KBM-7 (cell line): ENCODE results near the gene CYP2W1.
"Not testable (repeated sequence)": the region's sequence is repeated elsewhere in the genome, so short reads cannot be mapped to it uniquely, and the experiment has no call there.

Experiments used
- DNase-seq: peaks from one replicate; pipeline ENCODE4 v3.0.0-alpha.2; 2015
- in situ Hi-C: fragments of 300-500 bp; cut with MboI; formaldehyde crosslinking; loops from 2 replicates; pipeline ENCODE4 v1.14.3; 2020; ENCODE audit warnings: low sequenced_read_pairs, low pct_unique_long_range_greater_than_20kb, mixed read lengths

Gene CYP2W1

DNA sequence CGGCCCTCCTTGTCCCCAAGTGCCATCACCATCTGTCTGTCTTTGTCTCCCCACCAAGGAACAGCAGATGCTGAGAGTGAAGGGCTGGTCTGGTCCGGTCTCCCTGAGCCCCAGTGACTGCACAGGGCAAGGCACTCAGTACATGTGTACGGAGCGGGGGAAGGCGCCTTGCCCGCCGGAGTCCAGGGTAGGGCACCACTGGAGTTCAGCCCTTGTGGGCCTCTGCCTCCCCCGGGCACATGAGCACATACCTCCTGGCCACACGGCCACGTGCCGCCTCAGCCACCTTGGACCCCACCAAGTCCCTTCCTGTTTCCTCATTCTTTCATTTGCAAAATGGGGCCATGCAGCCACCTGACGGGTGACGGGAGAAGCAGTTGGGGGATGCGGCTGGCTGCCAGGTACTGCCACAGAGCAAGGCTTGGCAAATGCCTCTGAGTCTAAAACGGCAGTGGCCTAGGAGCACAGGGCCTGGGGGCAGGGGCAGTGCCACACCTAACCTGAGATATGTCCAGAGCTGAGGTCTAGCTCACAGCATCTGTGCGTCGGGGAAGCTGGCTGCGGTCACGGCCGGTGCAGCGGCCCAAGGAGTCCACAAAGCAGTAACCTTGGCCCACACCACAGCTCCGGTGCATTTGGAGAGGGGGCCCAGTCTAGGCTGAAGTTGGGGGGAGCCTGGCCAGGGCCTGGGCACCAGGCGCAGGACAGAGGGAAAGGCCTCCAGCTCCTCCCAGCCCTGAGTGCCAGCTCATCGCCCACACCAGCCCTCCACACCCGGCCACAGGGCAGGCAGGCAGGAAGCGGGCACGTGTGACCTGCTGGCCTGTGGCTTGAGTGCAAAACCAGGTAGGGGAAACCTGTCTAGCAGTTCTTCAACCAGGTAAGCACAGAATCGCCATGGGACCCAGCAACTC, 33.7 kb upstream of the CYP2W1 start:
- DNase-seq: no peak
- in situ Hi-C loops: no loop called here

DNA sequence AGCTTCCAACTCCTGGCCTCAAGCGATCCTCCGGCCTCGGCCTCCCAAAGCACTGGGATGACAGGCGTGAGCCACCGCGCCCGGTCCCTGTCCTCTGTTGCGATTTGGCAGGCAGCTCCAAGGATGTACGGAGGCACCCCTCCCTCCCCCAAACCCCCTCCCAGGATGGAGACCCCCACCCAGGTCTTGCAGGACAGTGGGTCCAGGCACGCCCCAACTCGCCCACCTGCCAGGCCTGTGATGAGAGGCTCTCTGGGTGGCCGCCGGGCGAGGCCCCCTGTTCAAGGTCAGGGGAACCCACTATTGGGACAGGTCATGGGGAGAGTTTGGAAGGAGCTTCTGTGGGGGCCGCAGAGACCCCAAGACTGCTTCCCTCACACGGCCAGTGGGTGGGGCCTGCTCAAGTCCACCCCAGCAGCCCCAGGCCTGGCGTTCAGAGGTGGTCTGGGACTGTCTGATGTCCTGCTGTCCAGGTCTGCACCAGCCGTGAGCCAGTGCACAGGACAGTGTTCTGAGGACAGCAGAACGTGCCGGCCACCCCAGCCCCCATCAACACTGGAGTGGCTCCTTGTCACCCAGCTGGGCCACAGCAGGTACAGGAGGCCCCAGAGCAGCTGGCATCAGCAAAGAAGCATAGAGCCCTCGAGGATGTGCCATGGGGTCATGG, 31.0 kb upstream of the CYP2W1 start:
- no peak for DNase-seq

DNA sequence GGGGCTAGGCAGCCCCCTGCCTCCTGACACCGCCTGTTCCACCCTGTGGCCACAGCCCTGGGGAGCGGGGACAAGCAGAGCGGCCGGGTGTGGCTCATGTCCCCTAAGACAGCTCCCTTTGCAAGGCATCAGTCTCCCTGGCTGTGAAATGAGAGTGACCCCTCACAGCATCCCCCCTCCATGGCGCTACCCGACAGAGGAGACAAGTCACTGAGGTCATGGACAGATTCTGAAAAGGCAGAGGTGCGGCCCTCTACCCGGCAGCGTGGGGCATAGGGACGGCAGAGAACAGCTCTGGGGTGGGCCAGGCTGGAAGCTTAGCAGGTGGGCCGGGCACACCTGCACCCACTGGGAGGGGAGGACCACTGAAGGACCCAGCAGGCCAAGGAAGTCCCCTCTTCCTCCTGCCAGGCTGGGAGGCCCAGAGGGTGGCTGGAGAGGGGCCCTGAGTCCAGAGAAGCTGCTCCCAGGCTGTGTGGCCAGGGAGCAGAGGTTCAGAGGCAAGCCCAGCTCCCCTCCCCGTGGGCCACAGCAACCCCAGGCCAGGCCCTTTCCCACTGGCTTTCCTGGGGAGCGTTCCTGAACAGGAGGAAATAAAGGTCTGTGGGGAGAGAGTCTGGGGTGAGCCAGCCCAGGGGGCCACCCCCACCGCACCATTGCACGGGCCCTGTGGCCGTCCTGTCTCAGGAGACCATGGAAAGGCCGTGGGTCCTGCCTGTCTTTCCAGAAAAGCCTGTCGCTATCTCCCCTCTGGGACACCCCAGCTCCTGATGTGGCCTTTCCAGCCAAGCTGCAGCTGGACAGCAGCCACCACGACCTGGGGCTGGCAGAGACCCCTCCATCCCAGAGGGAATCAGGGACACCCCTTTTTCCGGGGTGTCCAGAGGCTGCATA, 30.2 kb upstream of the CYP2W1 start:
- in situ Hi-C loops: no loop called here
- DNase-seq: no peak

More for the DNA sequence above, 31.0 kb upstream of the CYP2W1 start:
- in situ Hi-C loops: no loop called here

DNA sequence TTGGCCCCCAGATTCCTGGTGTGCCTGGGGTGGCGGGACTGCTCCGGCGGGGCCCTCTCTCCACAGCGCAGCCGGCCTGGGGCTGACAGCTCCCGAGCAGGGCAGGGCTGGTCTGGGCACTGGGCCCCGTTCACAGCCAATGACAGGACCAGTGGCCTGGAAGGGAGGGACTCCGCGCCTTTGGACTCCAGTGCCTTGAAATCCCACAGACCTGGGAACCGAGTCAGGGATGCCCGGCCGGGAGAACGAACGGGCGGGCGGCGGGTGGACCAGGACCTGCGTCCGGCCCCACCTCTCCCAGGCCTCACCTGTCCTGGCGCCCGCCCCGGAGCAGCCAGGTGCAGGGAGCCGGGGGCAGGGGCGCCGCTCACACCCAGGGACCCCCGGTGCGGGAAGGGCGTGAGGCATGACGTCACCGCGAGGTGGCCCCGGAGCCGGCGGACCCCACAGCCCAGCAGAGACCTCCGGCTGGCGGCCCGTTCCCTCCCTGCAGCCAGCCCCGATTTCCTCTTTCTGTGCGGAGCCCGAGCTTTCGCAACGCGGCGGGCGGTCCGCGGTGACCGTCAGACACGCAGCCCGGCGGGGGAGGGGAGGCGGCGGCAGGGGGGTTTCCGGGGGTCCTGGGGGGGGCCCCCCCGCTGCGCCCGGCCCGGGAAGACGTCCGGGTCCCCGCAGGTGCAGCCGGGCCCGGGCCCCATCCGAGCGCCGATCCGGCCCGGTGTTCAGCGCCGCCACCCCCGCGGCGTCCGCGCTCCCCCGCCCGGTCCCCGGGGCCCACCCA, 29.2 kb upstream of the CYP2W1 start:
- DNase-seq: peak; percentile 47
- in situ Hi-C loops: no loop called here

DNA sequence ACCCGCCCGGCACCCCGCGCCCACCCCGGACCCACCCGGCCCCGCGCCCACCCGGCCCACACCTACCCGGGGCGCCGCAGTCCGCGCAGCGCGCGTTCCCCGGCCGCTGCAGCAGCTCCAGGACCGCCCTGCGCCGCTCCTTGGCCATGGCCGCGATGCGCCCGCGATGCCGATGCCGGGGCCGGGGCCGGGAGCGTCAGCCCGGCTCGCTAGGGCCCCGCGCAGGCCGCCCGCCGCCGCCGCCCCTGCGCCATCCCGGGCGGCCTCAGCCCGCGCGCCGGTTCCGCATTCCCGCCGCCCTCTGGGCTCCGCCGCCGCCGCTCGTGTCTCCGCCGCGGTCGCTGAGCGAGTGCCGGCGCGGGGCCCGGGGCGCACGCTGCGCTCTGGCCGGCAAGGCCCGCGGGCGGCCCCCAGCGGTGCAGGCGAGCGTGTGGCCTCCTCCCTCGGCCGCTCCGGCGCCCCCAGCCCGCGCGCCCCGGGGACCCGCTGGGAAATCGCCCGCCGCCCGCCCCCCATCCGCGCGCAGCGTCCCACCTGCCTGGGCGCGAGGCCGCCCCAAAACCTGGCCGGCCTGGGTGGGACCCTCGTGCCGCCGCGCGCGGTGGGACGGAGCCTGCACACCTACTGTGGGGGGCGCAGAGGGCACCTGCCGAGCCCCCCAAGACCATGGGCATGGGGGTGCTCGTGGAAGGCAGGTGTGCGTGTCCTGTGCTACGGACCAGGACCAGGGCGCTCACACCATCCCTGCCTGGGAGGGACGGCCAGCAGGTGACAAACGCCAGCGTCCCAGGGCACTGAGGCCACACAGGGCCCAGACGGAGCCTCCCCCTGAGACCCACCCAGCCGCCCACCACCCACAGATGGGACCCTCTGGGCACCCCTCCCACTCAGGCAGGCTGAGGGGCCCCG, 28.4 kb upstream of the CYP2W1 start, which contains the start of gene ADAP1:
Gene ADAP1, minus strand, starts transcription at position 351 of the 909 bp plus-strand sequence. Its CDS starts 203 bp downstream, at position 148.
- peak; percentile 31 for DNase-seq
- in situ Hi-C loops: no loop called here

DNA sequence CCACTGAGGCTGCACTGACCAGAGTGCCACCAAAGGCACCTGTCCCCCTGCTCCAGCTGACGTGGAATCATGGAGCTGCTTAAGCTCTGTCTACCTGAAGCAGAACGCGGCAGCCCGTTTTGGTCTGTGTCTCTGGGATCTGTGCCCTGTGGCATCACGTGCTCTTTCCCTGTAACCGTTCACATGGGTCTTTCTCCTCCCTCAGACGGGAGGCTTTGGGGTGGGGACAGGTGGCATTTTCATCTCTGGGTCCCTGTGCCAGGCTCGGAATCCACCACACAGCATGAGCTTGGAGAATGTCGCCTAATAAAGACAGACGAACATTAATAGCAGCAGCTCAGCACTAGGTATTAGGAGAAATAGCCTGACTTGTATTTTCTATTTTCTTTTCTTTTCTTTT, 26.9 kb upstream of the CYP2W1 start:
- in situ Hi-C loops: no loop called here

DNA sequence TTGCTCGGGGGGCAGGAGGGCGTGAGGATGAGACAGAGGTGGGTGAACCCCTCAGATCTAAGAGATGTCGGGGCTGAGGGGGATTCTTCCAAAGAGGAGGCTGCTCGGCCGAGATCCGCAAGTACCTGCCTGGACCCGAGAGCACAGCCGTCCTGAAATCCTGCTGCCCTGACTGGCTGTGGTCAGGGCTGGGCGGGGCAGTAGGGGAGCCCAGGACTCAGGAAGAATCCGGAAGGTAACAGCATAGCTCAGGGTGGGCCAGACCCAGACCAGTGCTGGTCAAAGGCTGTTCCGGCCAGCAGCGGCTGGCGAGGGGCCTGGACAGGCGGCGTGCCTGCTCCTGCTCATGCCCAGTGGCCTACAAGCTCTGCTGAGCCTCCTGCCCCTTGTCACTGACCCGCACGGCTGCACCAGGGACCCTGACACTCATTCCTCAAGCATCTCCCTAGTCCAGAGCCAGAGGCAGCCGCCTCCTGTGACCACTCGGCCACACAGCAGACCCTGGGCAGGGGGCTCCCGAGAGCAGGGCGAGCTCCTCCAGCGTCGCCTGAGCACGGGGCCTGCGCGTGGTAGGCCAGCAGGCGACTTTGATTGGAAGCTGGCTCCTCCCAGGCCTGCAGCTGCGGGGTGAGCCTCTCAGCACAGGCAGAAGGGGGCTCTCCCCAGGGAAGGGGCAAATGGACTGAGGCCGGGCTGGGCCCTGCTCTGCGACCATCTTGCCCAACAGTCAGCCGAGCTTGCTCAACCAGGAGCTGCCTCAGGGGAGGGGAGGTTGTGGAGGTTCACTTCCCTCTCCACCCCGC, 25.4 kb upstream of the CYP2W1 start:
- in situ Hi-C loops: no loop called here
- DNase-seq: no peak

More for the DNA sequence above, 26.9 kb upstream of the CYP2W1 start:
- DNase-seq: no peak

DNA sequence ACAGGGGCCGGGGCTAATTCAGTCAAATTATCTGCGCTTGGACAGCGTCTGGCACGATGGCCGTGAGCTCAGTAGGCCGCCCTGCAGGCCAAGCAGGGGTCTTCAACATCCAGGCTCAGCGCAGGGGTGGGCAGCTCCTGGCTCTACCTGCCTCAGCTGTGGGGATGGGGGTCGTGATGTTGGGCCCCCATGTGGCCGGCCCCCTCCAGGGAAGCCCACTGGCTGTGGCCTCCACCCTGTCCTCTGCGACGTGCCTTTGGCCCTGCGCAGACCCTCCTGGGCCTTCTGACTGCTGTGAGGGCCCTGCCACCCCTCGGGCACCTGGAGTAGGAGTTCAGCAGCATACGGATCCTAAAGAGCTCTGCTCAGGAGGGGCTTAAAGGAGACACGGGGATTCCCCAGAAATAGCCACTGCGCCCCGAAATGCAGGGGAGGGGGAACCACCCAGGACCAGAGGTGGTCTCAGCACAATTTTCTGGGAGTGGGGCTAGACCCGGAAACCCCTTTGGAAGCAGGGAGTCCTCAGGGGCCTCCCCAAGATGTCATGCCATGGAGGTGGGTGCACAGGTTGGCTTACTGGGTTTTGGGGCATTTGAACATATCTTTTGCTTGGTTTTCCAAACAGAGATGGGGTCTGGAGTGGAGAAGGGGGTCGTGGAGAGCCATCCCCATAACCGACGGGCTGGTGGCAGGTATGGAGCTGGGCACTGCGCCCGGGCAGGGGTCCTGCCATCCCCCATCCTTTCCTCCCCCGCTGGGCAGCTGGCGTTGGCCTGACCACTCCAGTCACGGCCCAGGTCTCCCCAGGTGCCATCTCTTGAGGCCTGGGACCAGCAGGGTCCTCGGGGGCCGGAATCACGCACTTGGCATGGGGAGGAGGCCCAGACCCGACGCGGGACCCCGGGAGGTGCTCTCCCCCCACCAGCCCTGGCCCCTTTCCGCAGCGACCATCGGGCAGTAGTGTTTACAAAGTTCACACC, 24.5 kb upstream of the CYP2W1 start:
- no peak for DNase-seq
- in situ Hi-C loops: no loop called here

DNA sequence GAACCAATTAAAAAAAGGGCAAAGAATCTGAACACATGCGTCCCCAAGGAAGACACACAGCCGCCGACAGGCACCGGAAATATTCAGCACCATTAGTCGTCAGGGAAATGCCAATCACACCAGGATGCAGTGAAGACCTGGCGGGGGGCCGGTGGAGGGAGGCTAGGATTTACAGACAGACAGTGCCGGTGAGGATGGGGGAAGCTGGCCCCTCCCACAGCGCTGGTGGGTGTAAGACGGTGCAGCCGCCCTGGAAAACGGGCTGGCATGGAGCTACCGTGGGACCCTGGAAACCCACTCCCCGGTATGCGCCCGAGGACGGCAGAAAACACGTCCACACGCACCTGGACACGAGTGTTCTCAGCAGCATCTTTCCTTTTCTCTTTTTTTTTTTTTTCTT, 23.7 kb upstream of the CYP2W1 start:
- in situ Hi-C loops: no loop called here
- no peak for DNase-seq

DNA sequence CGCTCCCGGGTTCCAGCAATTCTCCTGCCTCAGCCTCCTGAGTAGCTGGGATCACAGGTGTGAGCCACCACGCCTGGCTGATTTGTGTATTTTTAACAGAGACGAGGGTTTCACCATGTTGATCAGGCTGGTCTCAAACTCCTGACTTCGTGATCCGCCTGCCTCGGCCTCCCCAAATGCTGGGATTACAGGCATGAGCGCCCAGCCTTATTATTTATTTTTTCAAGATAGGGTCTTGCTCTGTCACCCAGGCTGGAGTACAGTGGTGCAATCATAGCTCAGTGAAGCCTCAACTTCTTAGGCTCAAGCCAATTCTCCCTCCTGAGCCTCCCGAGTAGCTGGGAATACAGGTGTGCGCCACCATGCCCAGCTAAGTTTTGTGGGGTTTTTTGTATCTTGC, 23.2 kb upstream of the CYP2W1 start:
- in situ Hi-C loops, DNase-seq: not testable (repeated sequence)

DNA sequence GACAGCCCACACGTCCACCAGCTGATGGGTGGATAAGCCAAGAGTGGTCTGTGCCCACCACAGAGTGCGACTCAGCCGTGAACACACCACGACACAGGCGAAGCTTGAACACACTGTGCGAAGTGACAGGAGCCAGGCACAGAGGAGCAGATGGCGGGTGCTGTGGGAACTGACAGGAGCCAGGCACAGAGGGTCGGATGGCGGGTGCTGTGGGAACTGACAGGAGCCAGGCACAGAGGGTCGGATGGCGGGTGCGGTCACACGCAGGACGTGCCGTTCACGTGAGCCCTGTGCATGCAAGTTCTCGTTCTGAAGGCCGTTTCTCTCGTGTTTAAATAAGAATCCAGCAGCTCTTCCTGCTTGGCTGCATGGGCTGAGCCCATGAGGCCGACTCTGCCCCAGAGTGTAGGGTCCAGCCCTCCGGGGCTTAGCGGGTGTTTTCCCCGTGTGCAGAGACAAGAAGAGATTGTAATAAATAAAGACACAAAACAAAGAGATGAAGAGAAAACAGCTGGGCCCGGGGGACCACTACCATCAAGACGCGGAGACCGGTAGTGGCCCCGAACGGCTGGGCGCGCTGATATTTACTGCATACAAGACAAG, 22.6 kb upstream of the CYP2W1 start:
- in situ Hi-C loops: no loop called here

DNA sequence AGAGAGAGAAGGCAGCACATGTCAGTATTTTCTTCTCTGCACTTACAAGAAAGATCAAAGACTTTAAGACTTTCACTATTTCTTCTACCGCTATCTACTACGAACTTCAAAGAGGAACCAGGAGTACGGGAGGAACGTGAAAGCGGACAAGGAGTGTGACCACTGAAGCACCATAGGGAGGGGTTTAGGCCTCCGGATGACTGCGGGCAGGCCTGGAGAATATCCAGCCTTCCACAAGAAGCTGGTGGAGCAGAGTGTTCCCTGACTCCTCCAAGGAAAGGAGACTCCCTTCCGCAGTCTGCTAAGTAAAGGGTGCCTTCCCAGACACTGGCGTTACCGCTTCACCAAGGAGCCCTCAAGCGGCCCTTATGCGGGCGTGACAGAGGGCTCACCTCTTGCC, 22.0 kb upstream of the CYP2W1 start:
- in situ Hi-C loops: not testable (repeated sequence)

More for the DNA sequence above, 22.6 kb upstream of the CYP2W1 start:
- DNase-seq: no peak

DNA sequence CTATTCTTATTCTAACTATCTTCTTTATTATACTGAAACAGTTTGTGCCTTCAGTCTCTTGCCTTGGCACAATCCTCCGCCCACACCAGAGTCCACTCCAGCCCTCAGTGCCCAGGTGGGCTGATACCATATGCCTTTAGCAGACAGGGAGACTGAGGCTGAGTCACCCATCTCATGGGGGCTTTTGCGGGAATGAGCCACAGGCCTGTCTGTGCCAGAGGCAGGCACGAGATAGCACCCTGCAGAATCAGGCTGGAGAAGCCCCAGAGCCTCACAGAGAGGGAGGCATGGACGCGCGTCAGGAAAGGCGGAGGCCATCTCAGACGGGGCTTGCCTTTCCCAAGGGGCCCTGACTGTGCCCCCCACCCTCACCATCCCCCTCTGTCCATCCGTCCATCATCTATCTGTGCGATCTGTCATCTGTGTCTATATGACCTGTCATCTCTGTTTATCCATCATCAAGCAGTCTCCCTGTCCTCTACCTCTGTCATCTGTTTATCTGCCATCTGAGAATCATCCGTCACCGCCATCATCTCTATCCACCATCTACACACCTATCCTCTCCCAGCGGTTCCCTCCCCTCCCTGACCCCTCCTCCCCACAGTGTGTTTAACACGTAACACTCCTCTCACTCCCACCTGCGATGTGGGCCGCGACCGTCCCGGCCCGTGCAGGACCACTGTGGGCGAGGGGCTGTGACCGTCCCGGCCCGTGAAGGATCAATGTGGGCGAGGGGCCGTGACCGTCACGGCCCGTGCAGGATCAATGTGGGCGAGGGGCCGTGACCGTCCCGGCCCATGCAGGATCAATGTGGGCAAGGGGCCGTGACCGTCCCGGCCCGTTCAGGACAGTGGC, 21.2 kb upstream of the CYP2W1 start:
- in situ Hi-C loops: no loop called here
- DNase-seq: no peak

More for the DNA sequence above, 22.0 kb upstream of the CYP2W1 start:
- not testable (repeated sequence) for DNase-seq

DNA sequence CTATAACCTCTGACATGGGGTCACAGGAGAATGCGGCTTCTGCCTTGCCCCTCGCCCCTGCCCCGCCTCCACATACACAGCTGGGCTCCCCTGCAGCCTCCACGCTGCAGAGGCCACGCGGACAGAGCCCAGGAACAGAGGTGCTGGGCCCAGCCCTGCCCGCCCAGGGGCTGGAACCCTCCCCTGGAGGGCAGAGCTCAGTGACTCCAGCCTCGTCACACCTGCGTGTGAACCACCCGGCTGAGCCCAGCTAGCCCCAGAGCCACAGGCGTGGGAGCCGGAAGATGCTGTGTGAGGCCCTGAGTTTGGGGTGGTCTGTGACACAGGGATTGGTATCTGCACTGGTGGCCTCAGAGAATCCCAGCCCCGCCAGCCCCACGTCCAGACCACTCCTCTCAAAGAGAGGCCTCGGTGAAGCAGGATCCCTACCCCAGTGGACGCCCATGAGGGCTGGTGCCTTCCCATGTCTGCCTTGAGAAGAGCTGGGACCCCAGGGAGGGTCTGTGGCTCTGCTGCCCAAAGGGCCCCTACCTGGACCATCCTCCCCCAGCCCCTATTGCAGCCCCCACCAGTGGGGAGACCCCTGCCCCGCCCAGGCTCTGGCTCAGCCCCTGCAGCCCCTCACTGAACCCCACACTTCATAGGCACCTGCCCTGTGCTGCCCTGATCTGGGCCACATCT, 20.4 kb upstream of the CYP2W1 start:
- DNase-seq: no peak
- in situ Hi-C loops: no loop called here
